Amniotic epithelial cell (primary cell): ENCODE measurements around the gene RAF1.
"Not testable (repeated sequence)": the region's sequence is repeated elsewhere in the genome, so short reads cannot be mapped to it uniquely, and the experiment has no call there.

ENCODE experiments used
- DNase-seq: peaks from one replicate; pipeline ENCODE4 v3.0.0-alpha.2; 2010; ENCODE audit warnings: low read depth

The RAF1 gene

DNA sequence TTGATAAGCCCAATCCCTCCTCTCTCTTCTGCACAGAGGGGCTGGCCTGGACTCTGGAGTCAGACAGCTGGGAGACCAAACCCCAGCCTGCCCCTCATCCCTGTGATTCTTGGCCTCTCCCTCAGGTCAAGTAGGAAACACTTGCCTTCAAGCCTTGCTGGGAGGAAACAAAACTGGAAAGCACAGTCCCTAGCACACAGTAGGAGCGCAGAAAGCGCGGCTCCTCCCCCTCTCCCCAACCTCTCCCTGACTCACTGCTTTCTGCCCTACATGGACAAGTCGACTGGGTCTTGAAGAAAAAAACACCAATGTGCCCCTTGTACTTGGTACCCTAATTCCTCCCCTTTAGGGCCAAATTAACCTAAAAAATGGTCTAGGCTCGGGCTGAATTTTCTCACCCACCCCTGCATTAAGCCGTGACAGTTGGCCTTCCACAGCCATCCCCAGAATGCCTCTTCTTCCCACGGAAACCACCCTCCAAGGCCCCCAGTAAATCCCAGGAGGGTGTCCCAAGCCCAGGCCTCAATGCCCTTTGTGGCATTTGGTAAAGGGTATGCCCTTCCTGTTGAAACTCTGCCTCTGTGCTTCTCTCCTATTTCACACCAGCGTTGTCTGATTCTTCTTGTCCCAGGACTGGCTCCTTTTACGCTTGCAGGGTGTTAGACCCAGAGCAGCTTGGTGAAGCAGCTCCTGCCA is 11.3 kb upstream of the RAF1 start:
- no peak for DNase-seq

GRCh38 chr3:12673956-12674736 is 10.2 kb upstream of the RAF1 start:
- not testable (repeated sequence) for DNase-seq

DNA sequence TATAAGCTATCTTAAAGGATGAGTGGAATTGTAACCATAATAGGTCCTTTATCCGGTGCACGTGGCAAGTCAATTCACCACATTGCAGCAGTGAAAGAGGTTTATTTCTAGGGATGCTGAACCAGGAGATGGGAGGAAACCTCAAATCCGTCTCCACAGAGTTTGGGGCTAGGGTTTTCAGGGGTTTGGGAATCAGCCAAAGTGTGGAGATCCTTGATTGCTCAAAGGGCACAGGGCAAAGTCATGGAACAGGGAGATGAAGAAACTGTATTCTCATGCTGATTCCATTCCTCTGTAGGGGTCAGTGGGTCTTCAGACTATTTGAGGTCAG is 7.2 kb upstream of the RAF1 start:
- DNase-seq: no peak

DNA sequence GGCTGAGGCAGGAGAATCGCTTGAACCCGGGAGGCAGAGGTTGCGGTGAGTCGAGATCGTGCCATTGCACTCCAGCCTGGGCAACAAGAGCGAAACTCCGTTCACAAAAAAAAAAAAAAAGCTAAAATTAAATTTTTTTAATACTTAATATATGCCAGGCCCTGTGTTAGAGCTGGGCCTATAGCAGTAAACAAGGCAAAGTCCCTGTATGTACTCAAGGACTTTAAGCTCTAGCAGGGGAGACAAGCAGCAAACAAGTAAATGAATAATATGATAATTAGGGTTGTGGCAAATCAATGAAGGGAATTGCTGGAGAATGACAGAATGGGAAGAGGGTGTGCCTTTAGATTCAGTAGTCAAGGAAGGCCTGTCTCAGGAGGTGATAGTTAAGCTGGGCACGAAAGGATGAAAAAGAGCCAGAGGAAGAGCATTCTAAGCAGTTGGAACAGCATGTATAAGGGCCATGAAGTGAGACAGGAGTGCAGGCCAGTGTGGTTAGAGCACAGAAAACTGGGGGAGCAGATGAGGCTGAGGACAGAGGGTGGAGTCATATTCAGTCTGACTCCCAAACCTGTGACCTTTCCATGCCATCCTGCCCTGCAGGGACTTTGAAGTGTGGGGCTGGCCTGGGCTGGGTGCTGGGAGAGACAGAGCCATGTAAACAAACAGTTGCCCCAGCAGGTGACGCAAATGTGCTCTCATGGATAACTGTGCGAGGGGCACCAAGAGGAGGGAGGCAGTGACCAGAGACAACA is 6.6 kb upstream of the RAF1 start:
- no peak for DNase-seq

GRCh38 chr3:12663401-12663935 is 449 bp downstream of the RAF1 start:
- no peak for DNase-seq

DNA sequence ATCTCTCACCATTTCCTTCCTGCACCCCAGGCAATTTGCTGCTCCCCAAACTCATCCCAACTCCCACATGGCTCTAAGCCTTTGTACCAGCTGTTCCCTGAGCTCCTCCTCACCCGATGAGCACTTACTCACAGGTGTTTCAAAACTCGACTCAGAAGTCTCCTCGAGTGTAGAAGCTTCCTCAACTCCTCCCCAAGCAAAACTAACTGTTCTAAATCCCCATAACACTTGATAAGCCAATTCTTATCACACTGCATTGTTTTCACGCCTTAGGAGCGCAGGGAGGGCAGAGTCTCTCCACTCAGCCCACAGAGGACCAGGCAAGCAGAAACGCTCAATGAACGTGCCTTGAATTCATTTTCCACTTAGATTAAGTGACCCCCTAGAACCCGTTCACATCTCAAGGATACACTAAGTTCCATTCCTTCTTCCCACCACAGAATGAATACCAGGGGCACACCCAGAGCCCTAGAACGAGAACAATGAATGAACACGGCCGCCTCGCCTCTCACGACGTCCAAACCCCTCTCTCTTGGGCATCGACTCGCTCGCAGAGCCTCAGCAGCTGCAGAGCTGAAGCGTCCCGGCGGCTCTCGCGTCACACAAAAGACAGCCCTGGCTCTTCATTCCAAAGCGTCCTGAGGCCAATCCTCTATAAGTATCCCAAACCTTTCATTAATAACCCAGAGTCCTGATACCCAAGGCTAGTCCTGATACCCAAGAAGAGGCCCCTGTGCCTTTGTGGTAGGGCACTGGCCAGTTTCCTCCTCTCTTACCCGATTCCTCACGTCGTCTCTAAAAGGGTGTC is 1.1 kb downstream of the RAF1 start:
- DNase-seq: peak; percentile 78

DNA sequence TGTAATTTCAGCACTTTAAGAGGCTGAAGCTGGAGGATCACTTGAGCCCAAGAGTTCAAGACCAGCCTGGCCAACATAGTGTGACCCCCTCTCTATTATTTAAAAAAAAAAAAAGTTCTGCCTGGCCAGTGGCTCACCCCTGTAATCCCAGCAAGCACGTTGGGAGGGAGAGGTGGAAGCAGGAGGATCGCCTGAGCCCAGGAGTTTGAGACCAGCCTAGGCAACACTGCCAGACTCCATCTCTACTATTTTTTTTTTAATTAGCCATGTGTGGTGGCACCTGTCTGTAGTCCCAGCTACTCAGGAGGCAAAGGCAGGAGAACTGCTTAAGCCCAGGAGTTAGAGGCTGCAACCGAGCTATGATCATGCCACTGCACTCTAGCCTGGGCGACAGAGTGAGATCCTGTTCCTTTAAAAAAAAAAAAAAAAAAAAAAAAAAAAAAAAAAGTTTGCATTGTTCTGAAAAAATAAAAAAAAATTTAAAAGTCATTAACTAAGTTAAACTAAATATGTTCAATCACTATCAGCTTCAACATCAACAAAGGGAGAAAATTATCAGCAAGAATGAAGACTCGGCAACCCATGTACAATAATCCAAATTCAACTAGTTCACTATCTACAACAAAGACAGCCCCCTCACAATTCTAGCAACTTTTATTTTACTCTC is 1.9 kb downstream of the RAF1 start:
- no peak for DNase-seq

GRCh38 chr3:12661375-12661774 is 2.5 kb downstream of the RAF1 start:
- not testable (repeated sequence) for DNase-seq

DNA sequence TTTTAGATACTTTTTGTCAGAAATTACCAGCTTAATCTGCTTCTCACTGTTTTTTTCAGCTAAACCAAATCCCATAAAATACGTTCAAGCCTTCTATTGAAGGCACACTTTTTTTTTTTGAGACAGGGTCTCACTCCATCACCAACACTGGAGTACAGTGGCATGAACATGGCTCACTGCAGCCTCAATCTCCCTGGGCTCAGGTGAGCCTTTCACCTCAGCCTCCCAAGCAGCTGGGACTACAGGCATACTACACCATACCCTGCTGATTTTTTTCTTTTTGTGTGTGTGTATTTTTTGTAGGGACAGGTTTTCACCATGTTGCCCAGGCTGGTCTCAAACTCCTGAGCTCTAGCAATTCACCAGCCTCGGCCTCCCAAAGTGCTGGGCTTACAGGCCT is 3.7 kb downstream of the RAF1 start:
- no peak for DNase-seq

- peak; percentile 59 for DNase-seq
These were observed 4.5 kb downstream of the RAF1 start for GRCh38 chr3:12659316-12660015.

DNA sequence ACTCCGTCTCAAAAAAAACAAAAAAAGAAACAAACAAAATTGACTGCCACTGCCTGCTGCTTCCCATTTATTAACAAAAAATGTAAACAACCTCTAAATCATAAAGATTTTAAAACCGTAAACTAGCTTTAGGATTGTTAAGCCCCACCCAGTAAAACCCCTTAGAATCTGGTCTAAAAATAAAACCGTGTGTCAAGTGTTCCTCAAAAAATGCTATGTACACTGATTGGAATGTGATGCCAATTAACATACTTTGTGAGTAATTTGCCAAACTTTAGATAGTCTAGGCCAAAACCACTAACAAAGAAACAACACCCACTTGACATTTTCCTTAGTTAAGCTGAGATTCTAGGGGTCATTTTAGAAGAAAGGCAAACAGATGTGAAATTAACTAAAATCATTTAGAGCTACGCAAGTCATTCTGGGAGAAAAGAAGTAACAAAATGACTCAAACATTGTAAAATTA is 5.3 kb downstream of the RAF1 start:
- peak; percentile 64 for DNase-seq

GRCh38 chr3:12656850-12657249 is 7.1 kb downstream of the RAF1 start:
- no peak for DNase-seq

- no peak for DNase-seq
These were observed 7.7 kb downstream of the RAF1 start for GRCh38 chr3:12656193-12656592.

DNA sequence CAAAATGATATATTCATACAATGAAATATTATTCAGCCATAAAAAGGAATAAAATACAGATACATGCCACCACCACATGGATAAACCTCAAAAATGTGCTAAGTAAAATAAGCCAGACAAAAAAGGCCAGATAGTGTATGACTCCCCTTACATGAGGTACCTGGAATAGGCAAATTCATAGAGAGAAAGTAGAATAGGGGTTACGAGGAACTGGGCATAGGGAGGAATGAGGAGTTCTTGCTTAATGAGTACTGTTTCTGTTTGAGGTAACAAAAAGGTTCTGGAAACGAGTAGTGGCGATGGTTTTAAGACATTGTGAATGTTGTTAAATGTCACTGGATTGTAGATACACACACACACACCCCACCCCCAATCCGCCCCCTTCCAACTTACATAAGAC is 8.2 kb downstream of the RAF1 start:
- no peak for DNase-seq

- DNase-seq: no peak
These were observed 10.2 kb downstream of the RAF1 start for GRCh38 chr3:12653747-12654146.

- no peak for DNase-seq
These were observed 15.4 kb downstream of the RAF1 start for GRCh38 chr3:12648384-12648959.

DNA sequence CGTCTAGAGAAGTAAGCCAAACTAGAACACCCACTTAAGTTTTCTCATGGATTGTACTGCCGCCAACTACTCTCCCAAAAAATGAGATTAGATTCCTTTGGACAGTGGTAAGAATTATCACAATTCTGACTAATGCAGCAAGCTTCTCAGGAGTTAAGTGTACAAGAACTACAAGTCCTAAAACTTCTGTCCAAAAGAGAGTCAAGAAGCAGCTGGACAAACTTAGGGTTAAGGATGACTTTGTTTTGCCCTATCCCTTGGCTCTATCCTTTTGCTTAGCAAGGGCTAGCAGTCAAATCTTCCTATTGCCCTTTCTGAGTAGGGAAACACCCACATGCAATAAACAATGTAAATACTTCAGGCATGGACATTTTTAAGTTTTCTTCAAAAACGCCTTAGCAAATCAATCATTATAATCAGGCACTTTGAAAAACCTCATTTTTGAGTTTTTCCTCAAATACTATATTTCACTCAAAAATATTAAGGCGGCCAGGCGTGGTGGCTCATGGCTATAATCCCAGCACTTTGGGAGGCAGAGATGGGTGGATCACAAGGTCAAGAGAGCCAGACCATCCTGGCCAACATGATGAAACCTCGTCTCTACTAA is 19.5 kb downstream of the RAF1 start:
- peak; percentile 73 for DNase-seq

GRCh38 chr3:12643724-12644123 is 20.2 kb downstream of the RAF1 start:
- DNase-seq: peak; percentile 27

DNA sequence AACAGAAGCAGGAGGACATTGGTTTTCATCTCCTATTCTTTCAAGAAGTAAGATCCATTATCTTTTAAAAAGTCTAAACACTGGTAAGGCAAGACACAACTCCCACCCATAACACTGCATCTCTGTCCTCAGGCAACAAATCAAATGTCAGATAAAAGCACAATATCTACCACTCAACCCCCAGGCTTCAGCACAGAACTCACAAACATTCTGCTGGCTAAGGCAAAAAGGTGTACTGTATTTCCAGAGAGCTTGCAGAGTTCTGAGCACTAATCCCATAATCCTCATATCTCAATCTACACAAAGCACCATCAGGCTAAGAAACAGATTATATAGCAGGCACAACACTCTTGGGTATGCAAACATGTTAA is 20.9 kb downstream of the RAF1 start:
- no peak for DNase-seq

DNA sequence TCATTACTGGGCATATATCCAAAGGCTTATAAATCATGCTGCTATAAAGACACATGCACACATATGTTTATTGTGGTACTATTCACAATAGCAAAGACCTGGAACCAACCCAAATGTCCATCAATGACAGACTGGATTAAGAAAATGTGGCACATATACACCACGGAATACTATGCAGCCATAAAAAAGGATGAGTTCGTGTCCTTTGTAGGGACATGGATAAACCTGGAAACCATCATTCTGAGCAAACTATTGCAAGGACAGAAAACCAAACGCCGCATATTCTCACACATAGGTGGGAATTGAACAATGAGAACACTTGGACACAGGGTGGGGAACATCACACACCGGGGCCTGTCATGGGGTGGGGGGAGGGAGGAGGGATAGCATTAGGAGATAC is 23.1 kb downstream of the RAF1 start:
- DNase-seq: not testable (repeated sequence)
